Stimulated activated CD8-positive, alpha-beta memory T cell treated with anti-CD3 and anti-CD28 coated beads, Interleukin-7, amount 100 ng/mL, for 24 hours (primary cell): ENCODE data around the gene UTF1.
"Not testable (repeated sequence)": the region's sequence is repeated elsewhere in the genome, so short reads cannot be mapped to it uniquely, and the experiment has no call there.

ENCODE experiments used
- DNase-seq: peaks from one replicate; pipeline ENCODE4 v3.0.0-alpha.2; 2020; ENCODE audit warnings: low read depth

UTF1 gene

DNA sequence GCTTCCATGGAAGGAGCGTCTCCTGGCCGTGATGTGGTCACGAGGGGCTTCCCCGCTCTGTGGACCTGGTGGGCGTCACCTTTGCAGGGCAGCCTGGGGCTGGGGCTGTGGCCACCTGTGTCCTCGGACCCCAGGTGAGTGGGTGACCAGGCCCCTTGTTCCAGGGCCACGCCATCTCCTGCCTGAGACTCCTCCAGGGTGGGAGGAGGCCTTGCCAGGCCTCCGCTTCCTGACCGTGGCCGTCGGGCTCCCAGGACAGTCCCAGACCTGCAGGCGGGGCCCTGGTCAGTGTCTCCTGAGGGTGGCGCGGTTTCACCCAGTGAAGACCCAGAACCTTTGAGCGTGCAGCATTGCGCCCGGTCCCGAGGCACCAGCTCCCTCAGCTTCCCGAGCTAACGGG is 20.4 kb upstream of the UTF1 start:
- no peak for DNase-seq

DNA sequence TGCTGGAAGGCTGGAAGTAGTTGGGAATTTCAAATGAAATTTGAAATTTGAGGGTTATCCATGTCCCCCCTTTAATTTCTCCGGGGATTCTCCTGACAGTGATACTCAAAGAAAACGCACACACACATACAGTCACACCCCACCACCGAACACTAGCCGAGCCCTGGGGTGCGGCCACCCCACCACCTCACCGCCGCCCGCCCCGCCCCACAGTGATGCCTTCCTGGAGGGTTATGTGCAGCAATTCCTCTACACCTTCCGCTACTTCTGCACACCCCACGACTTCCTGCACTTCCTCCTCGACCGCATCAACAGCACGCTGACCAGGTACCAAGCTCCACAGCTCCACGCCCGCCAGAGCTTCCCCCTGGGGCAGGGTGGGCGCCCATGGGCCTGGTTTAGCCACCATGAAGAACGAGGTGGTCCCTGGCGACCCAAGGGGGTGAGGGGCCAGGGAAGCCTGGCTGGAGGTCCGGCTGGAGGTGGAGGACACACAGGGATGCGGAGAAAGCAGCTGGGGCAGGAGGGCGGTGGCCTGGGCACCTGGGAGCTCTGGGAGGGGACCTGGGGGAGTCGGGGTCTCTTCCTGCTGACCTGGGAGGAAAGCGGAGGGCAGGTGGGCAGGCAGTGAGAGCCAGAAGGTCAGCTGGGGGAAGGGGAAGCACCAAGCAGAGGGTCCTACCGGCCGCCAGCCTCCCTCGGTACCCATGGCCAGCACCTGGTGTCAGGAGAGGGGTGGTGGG is 19.4 kb upstream of the UTF1 start:
- no peak for DNase-seq

DNA sequence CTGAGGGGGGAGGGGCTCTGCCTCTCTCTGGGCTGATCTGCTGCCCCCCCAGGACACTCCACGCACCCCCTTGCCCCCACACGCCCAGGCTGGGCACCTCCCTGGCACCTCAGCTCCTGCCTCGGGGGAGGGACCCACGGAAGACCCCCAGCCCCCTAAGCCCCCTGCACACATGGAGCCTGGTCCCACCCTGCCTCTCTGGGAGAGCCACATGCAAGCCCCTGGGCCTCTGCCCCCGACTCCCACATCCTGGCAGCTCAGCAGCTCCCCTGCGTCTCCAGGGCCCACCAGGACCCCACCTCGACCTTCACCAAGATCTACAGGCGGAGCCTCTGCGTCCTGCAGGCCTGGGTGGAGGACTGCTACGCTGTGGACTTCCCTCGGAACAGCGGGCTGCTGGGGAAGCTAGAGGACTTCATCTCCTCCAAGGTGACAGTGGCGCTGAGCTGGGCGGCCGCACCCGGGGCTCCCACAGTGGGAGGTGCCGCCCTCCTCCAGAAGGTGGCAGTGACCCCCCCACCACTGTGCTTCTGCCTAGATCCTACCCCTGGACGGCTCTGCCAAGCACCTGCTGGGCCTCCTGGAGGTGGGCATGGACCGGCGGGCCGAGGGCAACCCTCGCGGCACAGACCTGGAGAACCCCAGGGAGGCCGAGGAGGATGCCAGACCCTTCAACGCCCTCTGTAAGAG is 18.7 kb upstream of the UTF1 start:
- DNase-seq: no peak

DNA sequence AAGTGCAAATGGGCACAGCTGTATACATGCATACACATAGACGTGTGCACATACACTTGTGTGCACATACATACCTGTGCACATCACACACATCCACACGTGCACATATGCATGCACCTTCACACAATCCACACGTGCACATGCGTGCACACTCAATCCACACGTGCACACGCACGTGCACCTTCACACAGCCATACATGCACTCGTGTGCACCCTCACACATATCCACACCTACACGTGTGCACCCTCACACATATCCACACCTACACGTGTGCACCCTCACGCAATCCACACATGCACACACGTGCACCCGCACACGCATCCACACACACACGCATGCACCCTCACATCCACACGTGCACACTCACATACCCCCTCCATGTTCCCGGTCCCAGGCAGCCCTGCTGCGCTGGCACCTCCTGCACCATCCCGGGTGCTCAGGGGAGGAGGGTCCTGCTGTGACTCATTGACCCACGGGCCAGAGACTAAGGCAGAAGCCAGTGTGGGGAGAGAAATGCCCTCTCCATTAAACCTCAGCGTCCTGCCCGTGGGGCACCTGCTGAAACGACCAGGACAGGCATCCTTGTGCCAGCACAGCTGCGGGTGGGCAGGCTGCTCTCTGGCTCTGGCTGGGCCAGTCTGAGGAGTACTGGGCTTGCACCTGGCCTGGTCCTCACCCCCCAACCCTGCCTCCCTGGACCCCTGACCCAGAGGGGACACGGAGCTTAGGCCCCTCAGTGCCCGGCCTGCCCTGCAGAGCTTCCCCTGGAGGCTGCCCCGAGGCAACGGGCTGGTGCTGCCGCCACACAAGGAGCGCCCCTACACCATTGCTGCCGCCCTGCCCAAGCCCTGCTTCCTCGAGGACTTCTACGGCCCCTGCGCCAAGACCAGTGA is 17.8 kb upstream of the UTF1 start:
- no peak for DNase-seq

- DNase-seq: no peak
These were observed 17.0 kb upstream of the UTF1 start for GRCh38 chr10:133212853-133213494.

DNA sequence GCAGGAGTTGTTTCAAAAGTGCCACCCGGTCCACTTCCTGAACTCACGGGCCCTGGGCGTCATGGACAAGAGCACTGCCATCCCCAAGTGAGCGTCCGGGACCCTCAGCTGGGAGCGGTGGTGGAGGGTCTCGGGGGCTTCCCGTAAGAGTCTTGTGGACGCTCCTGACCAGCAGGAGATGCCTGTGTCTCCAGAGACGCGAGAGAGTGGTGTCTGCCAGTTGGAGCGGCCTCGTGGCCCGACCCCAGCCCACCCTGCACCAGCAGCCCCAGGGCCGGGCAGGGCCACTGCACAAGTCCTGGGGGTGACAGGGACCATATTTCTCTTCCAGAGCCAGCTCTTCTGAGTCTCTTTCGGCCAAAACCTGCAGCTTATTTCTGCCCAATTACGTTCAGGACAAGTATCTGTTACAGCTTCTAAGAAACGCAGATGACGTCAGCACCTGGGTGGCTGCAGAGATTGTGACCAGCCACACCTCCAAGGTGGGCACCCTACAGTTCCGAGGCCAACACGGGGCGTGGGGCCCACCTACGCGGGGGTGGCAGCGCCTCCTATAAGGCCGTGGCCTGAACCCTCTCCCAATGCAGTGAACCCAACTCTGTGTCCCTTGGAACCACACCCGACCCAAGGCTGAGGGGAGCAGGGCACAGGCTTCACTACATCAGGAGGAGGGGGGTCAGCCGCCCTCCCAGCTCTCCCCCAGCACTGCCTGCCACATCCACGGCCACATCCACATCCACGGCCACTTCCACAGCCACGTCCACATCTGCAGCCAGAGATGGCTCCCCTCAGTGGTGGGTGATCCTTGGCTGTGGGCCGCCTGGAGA is 16.2 kb upstream of the UTF1 start:
- no peak for DNase-seq

GRCh38 chr10:133214468-133215410 is 15.3 kb upstream of the UTF1 start:
- DNase-seq: no peak

- no peak for DNase-seq
These were observed 14.4 kb upstream of the UTF1 start for GRCh38 chr10:133215586-133215985.

DNA sequence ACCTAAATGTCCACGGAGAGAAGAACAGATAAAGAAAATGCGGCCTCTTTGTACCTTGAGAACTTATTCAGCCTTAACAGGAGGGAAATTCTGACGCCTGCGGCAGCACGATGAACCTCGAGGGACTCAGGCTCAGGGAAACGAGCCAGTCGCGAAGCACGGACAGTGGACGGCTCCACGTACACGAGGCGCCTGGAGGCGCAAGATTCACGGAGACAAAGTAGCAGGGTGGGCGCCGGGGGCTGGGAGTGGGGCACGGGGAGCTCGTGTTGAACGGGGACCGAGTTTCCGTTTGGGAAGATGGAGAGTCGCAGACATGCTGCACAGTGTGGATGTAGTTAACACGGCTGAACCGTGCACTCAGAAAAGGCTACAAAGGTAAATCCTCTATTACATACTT is 13.2 kb upstream of the UTF1 start:
- DNase-seq: no peak

- DNase-seq: no peak
These were observed 12.0 kb upstream of the UTF1 start for GRCh38 chr10:133217800-133218589.

GRCh38 chr10:133218891-133219290 is 11.1 kb upstream of the UTF1 start:
- no peak for DNase-seq

- no peak for DNase-seq
These were observed 10.2 kb upstream of the UTF1 start for GRCh38 chr10:133219782-133220181.

DNA sequence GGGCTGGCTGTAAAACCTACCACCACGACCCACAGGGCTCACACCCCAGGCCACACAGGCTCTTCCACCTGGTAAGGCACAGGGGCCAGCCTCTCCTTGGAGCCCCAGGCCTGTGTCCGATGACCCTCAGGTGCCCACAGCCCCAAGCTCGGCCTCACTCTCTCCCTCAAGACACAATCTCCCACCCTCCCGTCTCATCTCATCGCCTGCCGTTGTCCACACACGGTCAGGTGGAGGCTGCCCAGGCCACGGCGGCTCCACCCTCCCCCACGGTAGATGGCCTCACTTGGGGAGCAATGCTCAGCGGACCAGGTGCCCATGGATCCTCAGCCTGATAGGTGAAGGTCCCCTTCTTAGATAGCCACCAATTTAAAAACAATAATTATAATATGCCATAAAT is 8.7 kb upstream of the UTF1 start:
- DNase-seq: no peak

- not testable (repeated sequence) for DNase-seq
These were observed 8.3 kb upstream of the UTF1 start for GRCh38 chr10:133221756-133222155.

DNA sequence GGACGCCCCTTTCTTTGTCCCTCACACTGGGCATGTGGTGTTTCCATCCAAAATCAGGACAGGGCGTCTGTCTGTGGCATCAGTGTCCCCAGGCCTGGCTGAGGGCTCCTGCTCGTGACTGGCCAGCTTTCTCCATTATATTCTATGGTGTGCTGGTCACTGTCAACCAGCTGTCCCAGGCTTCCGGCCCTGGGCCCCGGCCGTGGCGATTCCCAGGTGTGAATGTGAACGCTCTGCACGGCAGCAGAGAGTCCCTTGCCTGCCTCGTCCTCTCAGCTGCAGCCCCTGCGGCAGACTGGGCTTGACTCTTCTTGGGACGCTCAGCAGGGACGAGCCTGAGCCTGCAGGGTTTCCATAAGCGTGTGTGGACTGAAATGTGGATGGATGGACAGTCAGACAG is 5.9 kb upstream of the UTF1 start:
- no peak for DNase-seq

DNA sequence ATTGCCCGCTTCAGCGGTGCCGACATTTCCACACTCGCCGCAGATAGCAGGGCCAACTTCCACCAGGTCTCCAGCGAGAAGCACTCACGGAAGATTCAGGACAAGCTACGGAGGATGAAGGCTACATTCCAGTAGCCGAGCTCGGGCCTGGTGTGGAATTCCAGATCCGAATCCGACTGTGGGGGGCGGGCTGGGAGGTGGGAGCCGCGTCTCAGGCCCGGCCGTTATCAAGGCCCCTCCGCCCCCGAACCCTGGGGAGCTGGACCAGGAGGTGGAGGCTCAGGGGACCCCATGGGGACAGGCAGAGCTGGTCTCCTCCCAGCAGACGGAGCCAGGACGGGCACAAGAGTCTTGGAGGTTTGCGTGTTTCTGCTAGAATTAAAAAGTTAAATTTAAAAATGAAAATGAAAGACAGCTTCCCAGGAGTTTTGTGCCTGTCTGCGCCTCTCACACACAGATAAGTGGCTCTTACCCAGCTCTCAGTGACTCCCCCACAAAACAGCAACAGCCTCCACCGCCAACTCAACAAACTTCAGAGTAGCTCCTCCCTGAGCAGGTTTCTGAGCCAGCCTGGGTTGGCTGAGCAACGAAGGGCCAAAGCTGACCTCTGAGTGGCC is 5.2 kb upstream of the UTF1 start:
- no peak for DNase-seq

- no peak for DNase-seq
These were observed 4.3 kb upstream of the UTF1 start for GRCh38 chr10:133225707-133226191.

- no peak for DNase-seq
These were observed 3.7 kb upstream of the UTF1 start for GRCh38 chr10:133226251-133226808.
